GM21717 (cell line): ENCODE measurements around the gene ANAPC2.
"Not testable (repeated sequence)": the region's sequence is repeated elsewhere in the genome, so short reads cannot be mapped to it uniquely, and the experiment has no call there.

Experiments
- ATAC-seq: cut with Tn5 transposase; IDR thresholded peaks from one replicate; pipeline ENCODE4 v1.9.1; 2021; ENCODE audit warnings: mild to moderate bottlenecking, moderate library complexity; ENCODE audit not compliant: unreplicated experiment

Gene ANAPC2

DNA sequence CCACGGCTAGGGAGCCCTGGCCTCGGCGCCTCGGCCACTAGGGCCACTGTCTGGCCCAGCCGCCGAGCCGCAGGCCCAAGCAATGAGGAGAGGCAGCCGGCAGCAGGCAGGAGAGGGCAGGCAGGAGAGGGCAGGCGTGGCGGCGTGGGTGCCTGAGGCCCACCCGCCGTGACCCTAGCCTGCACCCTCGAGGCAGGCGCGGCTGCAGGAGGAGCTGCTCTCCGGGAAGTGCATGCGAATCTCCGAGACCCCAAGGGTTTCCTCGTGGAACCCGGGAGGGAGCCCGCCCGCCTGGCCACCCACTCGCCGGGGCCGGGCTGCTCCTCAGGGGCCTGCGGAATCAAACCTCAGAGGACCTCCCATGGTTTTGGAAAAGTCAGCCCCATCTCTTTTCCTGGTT, 40.1 kb downstream of the ANAPC2 start:
- ATAC-seq, result no peak

DNA sequence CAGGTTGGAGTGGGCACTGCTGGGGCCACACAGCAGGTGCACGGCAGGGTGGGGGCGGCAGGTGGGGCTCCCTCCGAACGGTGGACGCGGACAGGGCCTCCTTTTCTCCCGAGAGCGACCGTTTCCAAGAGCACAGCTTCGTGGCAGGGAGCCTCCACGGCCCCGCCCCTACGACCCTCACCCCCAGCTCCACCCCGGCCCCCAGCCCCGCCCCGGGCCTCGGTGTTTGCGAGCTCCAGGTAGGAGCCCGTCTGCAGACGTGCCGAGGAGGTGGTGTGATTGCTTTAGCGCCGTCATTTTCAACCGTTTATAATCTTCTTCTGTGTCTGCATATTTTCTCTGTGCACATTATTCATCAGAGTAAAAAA, 40.6 kb downstream of the ANAPC2 start:
- no peak for ATAC-seq

DNA sequence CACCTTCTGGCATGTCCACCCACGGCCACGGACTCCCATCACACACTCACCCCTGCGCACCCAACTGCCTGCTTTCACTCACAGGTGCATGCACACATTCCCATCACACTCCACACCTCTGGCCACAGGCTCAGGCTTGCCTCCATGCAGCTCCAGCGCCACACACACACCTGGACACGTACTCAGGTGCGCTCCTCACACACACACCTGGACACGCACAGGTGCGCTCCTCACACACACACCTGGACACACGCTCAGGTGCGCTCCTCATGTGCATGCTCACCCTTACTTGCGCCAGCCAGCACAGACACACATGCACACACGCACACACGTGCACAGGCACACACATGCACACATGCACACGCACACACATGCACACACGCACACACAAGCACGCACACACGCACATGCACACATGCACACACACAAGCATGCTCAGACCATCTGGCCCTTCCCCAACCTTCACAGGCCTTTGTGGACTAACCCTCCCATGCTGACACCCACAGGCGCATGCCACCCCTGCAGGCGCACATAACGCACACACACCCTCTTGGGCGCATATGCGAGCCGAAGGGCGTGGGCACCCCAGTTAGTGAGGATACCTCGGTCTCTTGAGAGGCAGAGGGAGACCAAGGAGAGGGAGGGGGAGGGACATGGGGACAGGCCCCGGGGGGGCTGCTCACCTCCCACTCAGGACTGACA, 41.1 kb downstream of the ANAPC2 start:
- no peak for ATAC-seq

DNA sequence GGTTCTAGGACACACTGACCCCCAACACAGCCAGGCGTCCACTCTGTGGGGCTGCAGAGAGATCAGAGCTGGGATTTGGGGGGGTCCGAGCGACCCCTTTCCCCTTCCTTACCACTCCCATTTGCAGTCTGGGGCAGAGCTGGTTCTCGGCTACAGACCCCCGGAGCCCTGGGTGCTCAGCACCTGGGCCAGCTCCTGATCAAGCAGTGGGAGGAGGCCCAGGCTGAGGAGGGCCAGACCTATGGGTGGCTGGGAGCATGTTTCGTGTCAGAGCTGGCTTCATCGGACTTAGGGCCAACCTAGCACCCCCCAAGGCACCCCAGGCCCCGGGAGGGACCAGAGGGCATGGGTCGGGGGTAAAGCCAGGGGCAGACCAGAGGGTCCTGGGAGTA, 41.8 kb downstream of the ANAPC2 start:
- ATAC-seq, result no peak

DNA sequence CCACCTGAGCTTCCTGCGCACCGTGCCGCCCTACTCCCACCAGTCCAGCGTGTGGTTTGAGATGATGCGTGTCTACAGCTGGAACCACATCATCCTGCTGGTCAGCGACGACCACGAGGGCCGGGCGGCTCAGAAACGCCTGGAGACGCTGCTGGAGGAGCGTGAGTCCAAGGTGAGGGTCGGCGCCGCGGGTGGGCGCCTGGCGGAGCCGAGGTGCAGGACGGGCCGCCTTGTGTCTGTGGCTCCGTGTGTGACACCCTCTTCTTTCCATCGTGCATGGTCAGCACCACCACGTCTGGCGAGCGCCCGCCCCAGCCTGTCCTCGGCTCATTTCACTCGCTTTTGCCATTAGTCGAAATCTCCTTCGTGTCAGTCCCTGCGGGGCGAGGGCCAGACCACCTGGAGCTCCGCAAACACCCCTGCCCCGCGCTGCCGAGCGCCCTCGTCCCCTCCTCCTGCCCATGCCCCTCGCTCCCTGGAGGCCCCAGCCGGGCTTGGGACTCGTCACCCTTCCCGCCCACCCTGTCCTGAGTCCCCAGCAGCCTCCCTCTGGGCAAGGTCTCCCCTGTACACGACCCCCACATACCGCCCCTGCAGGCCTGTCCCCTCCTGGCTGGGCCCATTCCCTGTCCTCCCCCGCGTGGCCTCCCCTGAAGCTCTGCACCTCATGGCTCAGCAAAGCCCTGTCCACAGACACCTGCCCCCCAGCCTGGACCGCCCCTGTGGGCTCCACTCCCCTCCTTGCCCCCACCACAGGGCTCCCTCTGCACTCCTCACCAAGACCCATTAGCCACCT, 42.4 kb downstream of the ANAPC2 start:
- no peak for ATAC-seq

DNA sequence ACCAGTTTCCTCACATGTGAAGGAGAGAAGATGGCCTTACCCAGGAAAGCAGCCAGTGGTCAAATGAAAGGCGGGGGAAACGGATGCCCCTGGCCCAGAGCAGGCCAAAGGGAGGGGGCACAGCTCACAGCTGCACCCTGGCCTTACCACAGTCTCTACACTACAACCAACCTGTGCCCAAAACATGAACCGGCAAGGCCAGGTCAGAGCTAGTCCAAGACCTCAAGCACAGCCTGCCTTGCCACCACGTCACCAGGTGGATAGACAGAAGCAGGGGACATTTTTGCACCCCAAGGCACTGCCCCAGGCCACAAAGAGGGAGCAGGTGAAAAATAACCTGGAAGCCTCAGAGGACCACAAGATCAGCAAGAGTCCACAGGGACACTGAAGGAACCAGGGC, 44.9 kb downstream of the ANAPC2 start:
- ATAC-seq, result no peak

DNA sequence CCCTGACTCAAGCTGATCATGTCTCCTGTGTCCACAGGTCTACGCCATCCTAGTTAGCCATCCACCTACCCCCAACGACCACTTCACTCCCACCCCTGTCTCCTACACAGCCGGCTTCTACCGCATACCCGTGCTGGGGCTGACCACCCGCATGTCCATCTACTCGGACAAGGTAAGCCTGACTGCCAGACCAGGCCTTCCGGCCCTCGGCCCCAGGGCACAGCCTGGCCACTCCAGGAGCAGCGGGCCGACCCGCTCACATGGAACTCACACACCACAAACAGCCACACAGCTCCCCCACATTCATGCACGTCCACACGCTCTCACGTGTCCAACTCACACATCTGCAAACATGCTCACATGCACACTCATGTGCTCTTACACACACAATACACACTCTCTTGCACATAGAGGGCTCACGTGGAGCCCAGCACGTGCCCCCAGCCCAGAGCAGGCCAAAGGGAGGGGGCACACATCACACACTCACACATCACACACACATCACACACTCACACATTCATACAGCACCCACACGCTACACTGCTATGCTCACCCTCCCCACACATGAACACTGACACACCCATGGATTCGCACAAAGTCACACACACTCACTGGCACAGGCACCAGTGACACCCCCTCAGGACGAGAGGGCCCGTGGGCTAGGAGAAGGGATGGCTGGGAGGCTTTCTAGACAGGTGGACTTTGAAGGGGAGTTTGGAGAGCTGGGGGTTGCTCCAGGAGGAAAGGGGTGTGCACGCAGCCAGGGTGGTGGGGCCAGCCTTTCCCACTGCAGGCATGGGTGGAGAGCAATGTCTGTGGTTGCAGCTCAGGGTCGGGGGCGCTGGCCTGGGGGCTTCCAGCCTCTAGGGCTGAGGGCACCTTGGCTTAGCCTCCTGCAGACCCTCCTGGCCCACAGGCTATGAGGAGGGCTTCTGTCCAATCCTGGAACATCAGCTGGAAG, 46.1 kb downstream of the ANAPC2 start:
- ATAC-seq, result no peak

DNA sequence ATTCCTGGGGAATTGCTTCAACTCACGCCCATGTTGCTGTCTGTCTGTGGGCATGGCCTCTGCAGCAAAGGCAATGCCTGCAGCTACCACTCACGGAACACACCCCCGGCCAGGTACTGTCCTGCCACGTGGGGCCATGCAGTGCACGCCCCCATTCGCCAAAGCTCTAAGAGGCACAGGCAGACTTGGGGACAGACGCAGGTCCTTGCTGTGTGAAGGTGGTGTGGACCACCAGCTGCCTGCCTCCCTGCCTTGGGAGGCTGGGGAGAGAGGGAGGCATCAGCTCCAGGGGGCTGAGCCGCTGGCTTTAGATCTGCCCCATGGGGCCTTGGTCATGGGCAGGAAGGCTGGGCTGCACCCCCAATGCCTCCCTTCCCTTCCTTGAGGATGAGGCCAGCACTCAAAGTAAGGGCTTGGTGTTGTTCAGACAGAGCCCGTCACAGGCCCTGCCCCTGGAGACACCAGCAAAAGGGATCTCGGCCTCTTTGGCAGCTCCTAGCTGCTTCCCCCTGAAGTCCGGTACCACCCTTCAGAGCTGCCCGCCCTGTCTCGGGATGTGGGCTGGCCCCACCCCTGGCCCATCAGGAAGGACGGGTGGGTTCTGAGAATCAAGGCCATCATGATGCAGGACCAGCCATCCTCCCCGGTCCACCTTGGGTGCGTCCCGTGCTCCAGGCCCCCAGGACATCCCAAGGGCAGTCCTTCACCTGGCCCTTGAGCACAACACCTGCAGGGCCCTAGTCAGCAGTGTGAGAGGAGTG, 47.1 kb downstream of the ANAPC2 start:
- ATAC-seq, result no peak

DNA sequence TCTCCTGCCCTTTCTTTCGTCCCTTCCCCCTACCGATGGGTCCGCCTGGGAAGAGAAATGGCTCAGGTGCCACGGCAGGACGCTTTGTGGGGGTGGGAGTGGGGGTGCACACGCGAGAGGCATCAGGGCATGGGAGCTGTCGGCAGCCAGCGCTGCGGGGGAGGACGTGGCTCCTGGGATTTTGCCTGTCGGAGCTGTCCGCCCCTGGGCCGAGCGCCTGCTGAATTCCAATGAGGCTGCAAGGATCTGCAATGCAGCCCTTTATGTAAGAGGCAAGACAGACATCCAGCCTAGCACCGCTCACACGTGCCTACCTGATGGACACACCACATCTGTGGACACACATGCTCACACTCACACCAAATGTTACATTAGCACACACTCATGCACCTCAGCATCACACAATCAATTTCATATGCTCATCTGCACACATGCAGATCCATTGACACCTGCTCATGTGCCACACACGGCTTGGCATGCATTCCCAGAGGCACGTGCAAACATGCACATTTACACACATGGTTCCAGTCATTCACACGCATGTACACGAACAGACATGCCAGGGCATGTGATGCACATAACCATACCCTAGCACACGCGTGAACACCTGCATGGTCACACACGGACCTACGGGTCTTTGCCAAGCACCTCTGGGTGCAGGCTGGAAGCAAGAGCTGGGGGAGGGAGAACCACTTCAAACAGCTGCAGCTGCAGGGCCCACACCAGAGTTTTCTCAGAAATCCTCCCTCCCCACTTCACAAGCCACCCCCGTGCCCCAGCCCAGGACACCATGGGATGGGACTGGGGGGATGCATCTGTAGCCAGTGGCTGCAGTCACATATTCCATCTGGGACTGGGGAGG, 48.0 kb downstream of the ANAPC2 start:
- no peak for ATAC-seq

DNA sequence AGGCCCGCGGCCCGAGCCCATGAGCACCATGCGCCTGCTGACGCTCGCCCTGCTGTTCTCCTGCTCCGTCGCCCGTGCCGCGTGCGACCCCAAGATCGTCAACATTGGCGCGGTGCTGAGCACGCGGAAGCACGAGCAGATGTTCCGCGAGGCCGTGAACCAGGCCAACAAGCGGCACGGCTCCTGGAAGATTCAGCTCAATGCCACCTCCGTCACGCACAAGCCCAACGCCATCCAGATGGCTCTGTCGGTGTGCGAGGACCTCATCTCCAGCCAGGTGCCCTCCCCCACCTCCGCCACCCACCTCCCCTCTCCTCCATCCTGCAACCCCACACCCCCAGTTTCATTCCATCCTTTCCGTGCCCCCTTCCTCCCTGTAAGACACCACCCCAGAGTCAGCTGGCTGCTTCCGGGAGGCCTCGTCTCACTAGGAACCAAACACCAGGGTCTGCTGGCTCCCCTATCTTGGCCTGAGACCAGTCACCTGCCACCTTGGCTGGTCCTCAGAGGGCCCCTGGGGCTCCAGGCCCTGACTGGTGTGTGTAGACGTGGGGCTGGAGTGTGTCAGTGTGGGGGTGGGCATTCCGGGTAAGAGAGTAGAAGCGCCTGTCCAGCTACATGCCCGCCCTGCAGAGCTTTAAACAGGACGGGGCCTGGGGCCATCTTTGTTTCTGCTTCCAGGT, 48.8 kb downstream of the ANAPC2 start:
- ATAC-seq, result no peak

DNA sequence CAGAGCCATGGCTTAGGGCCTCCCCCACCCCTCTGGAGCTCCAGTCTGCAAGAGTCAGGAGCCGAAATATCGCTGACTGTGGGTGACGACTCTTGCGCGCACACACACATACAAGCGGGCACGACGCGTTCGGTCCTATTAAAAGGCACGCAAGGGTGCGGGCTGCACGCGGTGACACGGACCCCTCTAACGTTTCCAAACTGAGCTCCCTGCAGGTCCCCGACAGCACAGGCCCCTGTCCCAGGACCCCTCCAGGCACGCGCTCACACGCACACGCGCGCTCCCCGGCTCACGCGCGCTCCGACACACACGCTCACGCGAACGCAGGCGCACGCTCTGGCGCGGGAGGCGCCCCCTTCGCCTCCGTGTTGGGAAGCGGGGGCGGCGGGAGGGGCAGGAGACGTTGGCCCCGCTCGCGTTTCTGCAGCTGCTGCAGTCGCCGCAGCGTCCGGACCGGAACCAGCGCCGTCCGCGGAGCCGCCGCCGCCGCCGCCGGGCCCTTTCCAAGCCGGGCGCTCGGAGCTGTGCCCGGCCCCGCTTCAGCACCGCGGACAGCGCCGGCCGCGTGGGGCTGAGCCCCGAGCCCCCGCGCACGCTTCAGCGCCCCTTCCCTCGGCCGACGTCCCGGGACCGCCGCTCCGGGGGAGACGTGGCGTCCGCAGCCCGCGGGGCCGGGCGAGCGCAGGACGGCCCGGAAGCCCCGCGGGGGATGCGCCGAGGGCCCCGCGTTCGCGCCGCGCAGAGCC, 49.5 kb downstream of the ANAPC2 start, which contains the start of gene GRIN1:
TSS of gene GRIN1 (plus strand) at position 433 of the 746 bp plus-strand sequence. CDS start 333 bp downstream, outside the sequence.
- no peak for ATAC-seq

DNA sequence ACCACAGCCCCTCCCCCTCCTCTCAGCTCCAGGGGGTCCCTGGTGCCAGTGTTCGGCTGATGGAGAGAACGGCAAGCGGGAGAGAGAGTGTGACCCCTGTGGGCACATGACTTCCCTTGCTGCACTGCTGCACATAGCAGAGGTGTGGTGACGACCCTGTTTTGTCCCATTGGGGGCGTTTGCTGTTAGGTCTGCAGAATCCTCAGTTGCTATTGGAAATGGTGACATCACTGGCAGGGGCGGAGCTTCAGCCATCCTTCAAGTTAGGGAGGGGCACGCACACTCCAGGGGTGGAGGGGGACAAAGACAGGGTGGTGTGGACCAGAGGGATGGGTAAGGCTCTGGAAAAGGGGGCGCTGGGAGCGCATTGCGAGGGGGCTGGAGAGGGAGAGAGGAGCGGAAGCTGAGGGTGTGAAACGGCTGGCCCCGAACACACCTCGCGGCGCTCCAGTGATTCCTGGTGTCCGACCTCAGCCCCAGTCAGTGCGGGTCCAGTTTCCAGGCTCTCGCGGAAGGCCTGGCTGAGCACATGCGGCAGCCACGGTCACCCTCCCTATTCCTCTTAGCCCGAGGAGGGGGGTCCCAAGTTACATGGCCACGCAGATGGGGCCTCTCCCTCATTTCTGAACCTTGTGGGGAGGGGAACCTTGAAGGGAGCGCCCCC, 50.2 kb downstream of the ANAPC2 start:
- ATAC-seq, result no peak

DNA sequence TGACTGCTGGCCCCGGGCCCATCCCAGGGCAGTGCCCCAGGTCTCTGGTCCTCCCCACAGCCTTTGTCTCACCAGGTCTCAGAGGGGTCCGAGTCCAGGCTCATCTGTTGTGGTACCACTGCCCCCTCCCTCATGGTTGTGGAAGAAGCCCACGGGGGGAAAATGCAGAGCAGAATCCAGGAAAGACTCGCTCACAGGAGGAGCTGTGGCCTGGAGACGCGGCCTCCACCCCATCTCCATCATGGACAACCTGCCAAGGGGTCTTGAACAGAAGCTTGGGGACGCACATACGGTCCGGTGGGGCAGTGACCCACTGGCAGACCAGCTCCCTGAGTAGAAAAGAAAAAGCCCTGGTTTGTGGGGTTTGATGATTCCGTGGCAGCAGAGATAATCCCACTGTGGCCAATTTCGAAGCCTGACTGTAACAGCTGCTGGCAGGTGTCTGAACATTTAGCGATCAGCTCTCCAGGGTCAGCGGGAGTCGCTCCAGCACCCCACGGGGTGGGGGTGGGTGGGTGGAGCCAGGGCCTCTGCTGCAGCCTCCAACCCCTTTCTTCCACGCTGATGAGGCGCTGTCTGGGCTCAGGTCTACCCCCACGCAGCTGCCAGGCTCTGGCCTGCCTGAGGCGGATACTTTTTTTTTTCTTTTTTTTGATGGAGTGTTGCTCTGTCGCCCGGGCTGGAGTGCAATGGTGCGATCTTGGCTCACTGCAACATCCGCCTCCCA, 51.3 kb downstream of the ANAPC2 start:
- no peak for ATAC-seq

DNA sequence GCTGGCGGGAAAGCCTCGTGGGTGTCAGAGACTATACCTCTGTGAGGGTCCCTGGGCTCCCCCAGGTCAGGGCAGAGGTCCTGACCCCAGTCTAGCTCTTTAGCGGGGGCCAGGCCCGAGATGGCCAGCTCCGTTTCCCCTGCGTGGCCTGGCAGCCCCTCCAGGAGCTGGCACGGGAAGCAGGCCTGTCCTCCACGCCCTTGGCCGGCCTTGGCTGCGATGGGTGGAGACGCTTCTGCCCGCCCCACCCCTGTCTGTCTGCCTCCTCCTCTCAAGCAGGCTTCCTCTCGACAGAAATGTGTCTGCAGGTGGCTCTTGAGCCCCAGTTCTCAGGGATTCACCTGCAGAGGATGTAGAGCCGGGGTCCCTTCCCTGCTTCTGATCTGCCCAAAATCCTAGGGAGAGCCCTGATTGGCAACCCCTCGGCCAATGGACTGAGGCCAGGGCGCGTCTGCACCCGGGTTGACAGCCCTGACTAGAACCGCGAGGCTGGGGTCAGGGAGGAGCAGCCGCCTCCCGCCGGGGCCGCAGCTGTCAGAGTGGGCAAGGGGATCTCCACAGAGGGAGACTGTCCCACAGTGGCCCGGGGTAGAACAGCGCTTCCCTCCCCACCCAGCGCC, 52.0 kb downstream of the ANAPC2 start:
- ATAC-seq, result no peak

DNA sequence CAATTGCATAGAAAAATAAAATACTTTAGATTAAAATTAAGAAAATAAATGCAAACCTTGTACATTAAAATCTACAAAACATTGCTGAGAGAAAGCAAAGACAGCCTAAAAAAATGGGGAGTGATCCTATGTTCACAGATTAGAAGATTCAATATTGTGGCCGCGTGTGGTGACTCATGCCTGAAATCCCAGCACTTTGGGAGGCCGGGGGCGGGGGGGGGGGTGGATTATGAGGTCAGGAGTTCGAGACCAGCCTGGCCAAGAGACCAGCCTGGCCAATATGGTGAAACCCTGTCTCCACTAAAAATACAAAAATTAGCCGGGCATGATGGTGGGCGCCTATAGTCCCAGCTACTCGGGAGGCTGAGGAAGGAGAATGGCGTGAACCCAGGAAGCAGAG, 53.2 kb downstream of the ANAPC2 start:
- ATAC-seq, result not testable (repeated sequence)

DNA sequence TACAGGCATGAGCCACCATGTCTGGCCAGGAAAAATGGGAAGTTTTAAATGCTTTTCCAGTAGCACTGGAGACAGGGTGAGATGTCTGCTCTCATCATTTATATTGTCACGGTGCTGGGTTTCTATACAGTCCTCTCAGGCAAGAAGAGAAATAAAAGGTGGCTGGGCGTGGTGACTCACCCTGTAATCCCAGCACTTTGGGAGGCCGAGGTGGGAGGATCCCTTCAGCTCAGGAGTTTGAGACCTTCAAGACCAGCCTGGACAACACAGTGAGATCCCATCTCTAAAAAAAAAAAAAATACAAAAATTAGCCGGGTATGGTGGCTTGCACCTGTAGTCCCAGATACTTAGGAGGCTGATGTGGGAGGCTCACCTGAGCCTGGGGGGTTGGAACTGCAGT, 54.2 kb downstream of the ANAPC2 start:
- no peak for ATAC-seq
